GM23248 (cell line): ENCODE results near the gene FBLIM1. TPM values are rescaled to one million over a fixed set of nuclear protein-coding genes. Genes with fewer than 3 reads are reported as not detected.

Source experiments
- DNase-seq: peaks from one replicate; pipeline ENCODE4 v3.0.0-alpha.2; 2015
- H2AFZ ChIP-seq: fragments of 200-600 bp; sonication (generic); 2 replicates; pipeline ENCODE4 v1.6.1; 2016; ENCODE audit warnings: antibody characterized with exemption
- H3F3A ChIP-seq: fragments of 200-600 bp; sonication (generic); 2 replicates; pipeline ENCODE4 v1.6.1; 2016; ENCODE audit warnings: mild to moderate bottlenecking, antibody characterized with exemption, mixed run types; ENCODE audit not compliant: insufficient read depth
- H3K27ac ChIP-seq: fragments of 200-600 bp; sonication (generic); 2 replicates; pipeline ENCODE4 v1.5.1; 2016; ENCODE audit warnings: mild to moderate bottlenecking
- H3K27me3 ChIP-seq: fragments of 200-600 bp; sonication (generic); replicated peaks from 2 replicates; pipeline ENCODE4 v1.6.1; 2016; ENCODE audit warnings: mild to moderate bottlenecking; ENCODE audit not compliant: insufficient read depth
- H3K36me3 ChIP-seq: fragments of 200-600 bp; sonication (generic); 2 replicates; pipeline ENCODE4 v1.6.1; 2016; ENCODE audit warnings: low read depth, mild to moderate bottlenecking
- H3K4me1 ChIP-seq: fragments of 200-600 bp; sonication (generic); 2 replicates; pipeline ENCODE4 v1.6.1; 2016; ENCODE audit warnings: mild to moderate bottlenecking; ENCODE audit not compliant: insufficient read depth
- H3K4me2 ChIP-seq: fragments of 200-600 bp; sonication (generic); one replicate; pipeline ENCODE4 v1.6.1; 2016; ENCODE audit warnings: mild to moderate bottlenecking; ENCODE audit not compliant: unreplicated experiment
- H3K4me3 ChIP-seq: fragments of 200-600 bp; sonication (generic); 2 replicates; pipeline ENCODE4 v1.5.1; 2016; ENCODE audit warnings: mild to moderate bottlenecking
- H3K79me2 ChIP-seq: fragments of 200-600 bp; sonication (generic); 2 replicates; pipeline ENCODE4 v1.6.1; 2016; ENCODE audit warnings: mild to moderate bottlenecking; ENCODE audit not compliant: insufficient read depth
- H3K9ac ChIP-seq: fragments of 200-600 bp; sonication (generic); 2 replicates; pipeline ENCODE4 v1.6.1; 2016; ENCODE audit warnings: mild to moderate bottlenecking
- H3K9me2 ChIP-seq: fragments of 200-600 bp; sonication (generic); 2 replicates; pipeline ENCODE4 v1.6.1; 2016; ENCODE audit warnings: mixed run types, mild to moderate bottlenecking, moderate library complexity; ENCODE audit not compliant: insufficient read depth
- H3K9me3 ChIP-seq: fragments of 200-600 bp; sonication (generic); one replicate; pipeline ENCODE4 v1.6.1; 2017; ENCODE audit warnings: low read depth
- H4K20me1 ChIP-seq: fragments of 200-600 bp; sonication (generic); 2 replicates; pipeline ENCODE4 v1.6.0; 2016; ENCODE audit not compliant: insufficient read depth
- EZH2 ChIP-seq: fragments of 200-600 bp; sonication (generic); IDR thresholded peaks from 2 replicates; pipeline ENCODE4 v1.6.1; 2018; ENCODE audit warnings: antibody characterized with exemption, mild to moderate bottlenecking; ENCODE audit not compliant: insufficient read depth, poor library complexity, severe bottlenecking
- EZH2phosphoT487 ChIP-seq: fragments of 200-600 bp; sonication (generic); IDR thresholded peaks from 2 replicates; pipeline ENCODE4 v1.6.1; 2018; ENCODE audit warnings: antibody characterized with exemption, moderate library complexity, mild to moderate bottlenecking, low read depth; ENCODE audit not compliant: insufficient read depth
- WGBS, 2 experiments: methylation state at CpG; one replicate each; pipeline ENCODE4 v1.1.6; 2015 to 2017; ENCODE audit warnings: low lambda C conversion rate in 2 of 2, low coverage in 1 of 2; ENCODE audit errors: missing lambda C conversion rate in 2 of 2; 5-methylcytosine and 5-hydroxymethylcytosine counted together
- in situ Hi-C: fragments of 300-500 bp; cut with MboI; formaldehyde crosslinking; loops from 2 replicates; pipeline ENCODE4 v1.15.0; 2020
- polyA plus RNA-seq: library from polyadenylated mRNA; unstranded; fragments of >200 nt; fragmentation: Nextera tagmentation; extraction: Ambion mirVana; gene quantifications from 2 replicates; pipeline ENCODE4 v1.2.1, GENCODE V29; 2016
- total RNA-seq: library from RNA; depleted of rRNA; stranded (reverse); fragments of >200 nt; shearing (Covaris generic); gene quantifications from 2 replicates; pipeline ENCODE4 v1.2.3, GENCODE V29; 2014

FBLIM1 gene
- total and polyA plus RNA-seq, 2 experiments from 2014 or later: 63.3 to 69.9 TPM

- in situ Hi-C loops: no loop called here
- Histone ChIP-seq H3K9ac (no peak overlapping the region), H3F3A (no peaks in the 10 kb centered on the region), H3K9me3 (no peaks in the 10 kb centered on the region), H3K79me2 (peaks cover 52% of the 10 kb centered on the region), H3K4me2 (no peak overlapping the region), H3K27ac (no peak overlapping the region), H3K27me3 (no peaks in the 10 kb centered on the region), H3K4me3 (no peak overlapping the region), H3K36me3 (no peaks in the 10 kb centered on the region), H4K20me1 (no peaks in the 10 kb centered on the region; the same call in 1 of the 2 replicates), H3K9me2 (no peaks in the 10 kb centered on the region), H2AFZ (no peak overlapping the region), H3K4me1 (peaks cover 10% of the 10 kb centered on the region)
- 97% methylated on average over 11 of the region's 11 CpGs for WGBS, 2 experiments
- no peak for DNase-seq
- TF ChIP-seq EZH2: no peak
- TF ChIP-seq EZH2phosphoT487: no peak
Observed at GRCh38 chr1:15717418-15718125, 41.0 kb upstream of the FBLIM1 start.

DNA sequence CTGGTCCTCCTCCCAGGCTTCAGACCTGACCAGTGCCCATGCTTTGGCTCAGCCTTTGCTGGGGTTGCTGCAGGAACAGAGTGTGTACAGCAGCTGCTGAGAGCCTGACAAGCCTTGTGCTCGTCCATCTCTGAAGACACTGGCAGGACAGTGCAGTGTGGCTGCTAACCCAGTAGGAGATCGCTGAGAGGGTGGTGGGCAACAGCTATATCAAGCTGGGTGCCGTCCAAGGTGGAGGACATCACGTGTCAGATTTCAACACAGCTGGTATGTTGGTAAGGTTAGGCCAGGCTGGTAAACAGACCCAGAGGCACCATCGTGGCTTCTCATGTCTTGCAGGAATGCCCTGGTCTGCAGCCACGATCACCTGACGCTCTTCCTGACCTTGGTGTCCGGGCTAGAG is 40.4 kb upstream of the FBLIM1 start:
- H3K36me3 ChIP-seq: no peaks in the 10 kb centered on the region
- H3K79me2 ChIP-seq: peaks cover 46% of the 10 kb centered on the region
- no peak overlapping the region for H3K27ac ChIP-seq
- TF ChIP-seq EZH2 (no peak), EZH2phosphoT487 (no peak)
- no peak overlapping the region for H3K4me2 ChIP-seq
- in situ Hi-C loops: no loop called here
- H3K4me3 ChIP-seq: no peak overlapping the region
- H3F3A ChIP-seq: no peaks in the 10 kb centered on the region
- H3K9ac ChIP-seq: no peak overlapping the region
- H2AFZ ChIP-seq: no peak overlapping the region
- no peaks in the 10 kb centered on the region for H3K27me3 ChIP-seq
- 93 to 98% methylated on average over 8 of the region's 8 CpGs for WGBS, 2 experiments
- no peaks in the 10 kb centered on the region for H3K9me3 ChIP-seq
- H3K9me2 ChIP-seq: no peaks in the 10 kb centered on the region
- H3K4me1 ChIP-seq: peaks cover 10% of the 10 kb centered on the region
- H4K20me1 ChIP-seq: no peaks in the 10 kb centered on the region; the same call in 1 of the 2 replicates
- no peak for DNase-seq

- H3K36me3 ChIP-seq: no peaks in the 10 kb centered on the region
- peaks cover 32% of the 10 kb centered on the region for H3K79me2 ChIP-seq
- H3K9ac ChIP-seq: no peak overlapping the region
- H4K20me1 ChIP-seq: no peaks in the 10 kb centered on the region; the same call in 1 of the 2 replicates
- no peaks in the 10 kb centered on the region for H3K9me3 ChIP-seq
- WGBS, 2 experiments: 88 to 90% methylated on average over 12 of the region's 12 CpGs
- no peaks in the 10 kb centered on the region for H3F3A ChIP-seq
- peaks cover 5% of the 10 kb centered on the region for H3K4me1 ChIP-seq
- H3K9me2 ChIP-seq: no peaks in the 10 kb centered on the region
- no peak overlapping the region for H2AFZ ChIP-seq
- no peak overlapping the region for H3K4me2 ChIP-seq
- H3K4me3 ChIP-seq: no peak overlapping the region
- in situ Hi-C loops: no loop called here
- no peaks in the 10 kb centered on the region for H3K27me3 ChIP-seq
- H3K27ac ChIP-seq: no peak overlapping the region
- TF ChIP-seq EZH2phosphoT487: no peak
- TF ChIP-seq EZH2: no peak
- DNase-seq: no peak
Observed at GRCh38 chr1:15719381-15720120, 39.0 kb upstream of the FBLIM1 start.

GRCh38 chr1:15720861-15721260 is 37.7 kb upstream of the FBLIM1 start:
- no peak overlapping the region for H3K27ac ChIP-seq
- TF ChIP-seq EZH2: no peak
- no peak for TF ChIP-seq EZH2phosphoT487
- H3K27me3 ChIP-seq: no peaks in the 10 kb centered on the region
- no peaks in the 10 kb centered on the region for H3K36me3 ChIP-seq
- H3K9ac ChIP-seq: no peak overlapping the region
- in situ Hi-C loops: no loop called here
- H3K4me2 ChIP-seq: no peak overlapping the region
- H4K20me1 ChIP-seq: no peaks in the 10 kb centered on the region
- whole genome bisulfite sequencing, 2 experiments: 100% methylated on average over 3 of the region's 3 CpGs
- DNase-seq: no peak
- no peak overlapping the region for H2AFZ ChIP-seq
- no peaks in the 10 kb centered on the region for H3K4me1 ChIP-seq
- H3K4me3 ChIP-seq: no peak overlapping the region
- no peaks in the 10 kb centered on the region for H3K9me3 ChIP-seq
- no peaks in the 10 kb centered on the region for H3F3A ChIP-seq
- no peaks in the 10 kb centered on the region for H3K9me2 ChIP-seq
- H3K79me2 ChIP-seq: peaks cover 19% of the 10 kb centered on the region
